ENCODE measurements around the gene MUC20.
"Not testable (repeated sequence)": the region's sequence is repeated elsewhere in the genome, so short reads cannot be mapped to it uniquely, and the experiment has no call there.

The MUC20 gene

DNA sequence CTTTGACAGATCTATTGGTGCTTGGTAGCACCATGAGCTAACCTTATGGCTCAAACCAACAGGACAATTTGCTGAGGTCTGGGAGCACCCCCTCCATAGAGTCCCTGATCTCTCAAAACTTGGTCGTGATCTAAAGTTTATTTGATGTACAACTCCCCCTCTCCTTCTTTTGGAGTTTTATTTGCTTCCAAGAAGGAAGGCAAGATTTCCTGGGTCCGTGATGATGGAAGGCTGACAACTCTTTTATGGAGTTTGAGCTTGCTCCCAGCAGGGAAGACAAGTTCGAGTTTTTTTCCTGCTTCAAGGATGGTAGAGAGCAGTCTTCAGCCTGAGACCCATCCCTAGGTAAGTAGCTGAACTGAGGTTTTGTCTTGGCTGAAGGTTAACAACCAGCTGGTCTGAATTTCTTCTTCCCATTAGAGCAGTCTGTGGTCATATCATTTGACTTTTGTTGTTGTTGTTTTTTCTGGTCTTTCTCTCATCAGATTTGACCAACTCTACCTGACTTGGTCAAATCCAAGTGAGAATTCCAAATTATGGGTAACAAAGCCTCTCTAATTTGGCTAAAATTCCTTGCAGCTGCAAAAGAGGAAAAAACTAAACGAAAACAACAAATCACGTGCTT, 2.8 kb upstream of the MUC20 start:
- Histone ChIP-seq H3K4me1 (ENCODE audit: insufficient read depth, insufficient read length) (peaks cover 13% of the 10 kb centered on the region), H3K9me3 (ENCODE audit: insufficient read depth, low read length) (no peaks in the 10 kb centered on the region), H3K27me3 (ENCODE audit: insufficient read depth, insufficient read length) (peaks cover 6% of the 10 kb centered on the region), H3K4me3 (ENCODE audit: insufficient read length, low read depth) (no peak overlapping the region), H3K9ac (ENCODE audit: insufficient read length, low read depth) (no peak overlapping the region), H3K36me3 (ENCODE audit: insufficient read depth, insufficient read length, low read length) (no peaks in the 10 kb centered on the region)
- no peak for DNase-seq (ENCODE audit: low read depth, low spot score)
- TF ChIP-seq YY1 (IDR thresholded peaks at IDR 0.05; ENCODE audit: insufficient read depth, insufficient read length) = no peak
- no peak for TF ChIP-seq SUZ12 (IDR thresholded peaks at IDR 0.05; ENCODE audit: extremely low read depth, insufficient read depth, insufficient read length)
- TF ChIP-seq ZNF274 (IDR thresholded peaks at IDR 0.05; ENCODE audit: low read depth, low read length) = no peak

GRCh38 chr3:195718477-195718984, 2.2 kb upstream of the MUC20 start:
- Histone ChIP-seq H3K4me3 (ENCODE audit: insufficient read length, low read depth) (no peak overlapping the region), H3K4me1 (ENCODE audit: insufficient read depth, insufficient read length) (peaks cover 13% of the 10 kb centered on the region), H3K9me3 (ENCODE audit: insufficient read depth, low read length) (no peaks in the 10 kb centered on the region), H3K27me3 (ENCODE audit: insufficient read depth, insufficient read length) (peaks cover 3% of the 10 kb centered on the region), H3K36me3 (ENCODE audit: insufficient read depth, insufficient read length, low read length) (no peaks in the 10 kb centered on the region), H3K9ac (ENCODE audit: insufficient read length, low read depth) (no peak overlapping the region)
- DNase-seq (ENCODE audit: low read depth, low spot score) = no peak
- TF ChIP-seq ZNF274 (IDR thresholded peaks at IDR 0.05; ENCODE audit: low read depth, low read length) (no peak), YY1 (IDR thresholded peaks at IDR 0.05; ENCODE audit: insufficient read depth, insufficient read length) (no peak), SUZ12 (IDR thresholded peaks at IDR 0.05; ENCODE audit: extremely low read depth, insufficient read depth, insufficient read length) (no peak)

- not testable (repeated sequence) for H3K36me3 ChIP-seq (ENCODE audit: insufficient read depth, insufficient read length, low read length); H3K9ac ChIP-seq (ENCODE audit: insufficient read length, low read depth); H3K27me3 ChIP-seq (ENCODE audit: insufficient read depth, insufficient read length); H3K9me3 ChIP-seq (ENCODE audit: insufficient read depth, low read length); DNase-seq (ENCODE audit: low read depth, low spot score); H3K4me3 ChIP-seq (ENCODE audit: insufficient read length, low read depth)
- peaks cover 13% of the 10 kb centered on the region for H3K4me1 ChIP-seq (ENCODE audit: insufficient read depth, insufficient read length)
Observed at GRCh38 chr3:195719514-195720254, 1.1 kb upstream of the MUC20 start.

DNA sequence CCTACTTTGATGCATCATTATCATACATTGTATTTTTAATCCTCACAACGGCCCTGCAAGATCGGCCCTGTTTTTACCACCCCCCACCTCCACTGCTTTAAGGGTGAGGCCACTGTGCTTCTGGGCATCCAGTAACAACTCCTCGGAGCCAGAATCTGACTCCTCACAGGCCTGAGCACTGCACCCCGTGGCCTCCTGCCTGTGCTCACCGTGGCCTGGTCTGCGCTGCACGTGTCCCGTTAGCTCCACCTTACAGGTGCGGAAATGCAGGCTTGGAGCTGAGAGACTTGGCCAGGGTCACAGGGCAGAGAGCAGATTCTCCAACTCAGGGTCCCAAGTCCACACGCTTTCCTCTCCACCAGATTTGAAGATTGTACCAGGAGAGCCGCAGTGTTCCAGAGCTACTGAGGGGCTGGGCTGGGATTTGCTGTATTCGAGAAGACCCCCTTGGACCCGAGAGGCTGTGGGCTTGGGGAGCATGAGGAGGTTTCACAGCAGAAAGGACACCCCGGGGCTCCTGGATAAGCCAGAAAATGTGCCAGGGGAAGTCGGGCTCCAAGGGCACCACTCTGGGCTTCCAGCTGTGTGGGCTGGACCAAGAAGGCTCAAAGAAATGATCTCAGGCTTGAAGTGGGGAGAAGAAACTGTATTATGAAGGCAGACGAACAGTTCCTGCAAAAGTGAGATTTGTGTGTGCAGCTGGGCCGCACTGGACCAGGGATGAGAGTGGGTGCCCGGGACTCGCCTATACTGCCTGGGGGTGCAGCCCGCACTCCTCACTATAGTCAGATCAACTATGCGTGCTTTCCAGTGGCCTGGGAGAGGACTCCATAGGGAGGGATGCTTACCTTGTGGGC, 1.6 kb downstream of the MUC20 start:
- H3K4me1 ChIP-seq (ENCODE audit: insufficient read depth, insufficient read length); H3K4me3 ChIP-seq (ENCODE audit: insufficient read length, low read depth); H3K36me3 ChIP-seq (ENCODE audit: insufficient read depth, insufficient read length, low read length); DNase-seq (ENCODE audit: low read depth, low spot score); H3K9me3 ChIP-seq (ENCODE audit: insufficient read depth, low read length); H3K27me3 ChIP-seq (ENCODE audit: insufficient read depth, insufficient read length); H3K9ac ChIP-seq (ENCODE audit: insufficient read length, low read depth): not testable (repeated sequence)

DNA sequence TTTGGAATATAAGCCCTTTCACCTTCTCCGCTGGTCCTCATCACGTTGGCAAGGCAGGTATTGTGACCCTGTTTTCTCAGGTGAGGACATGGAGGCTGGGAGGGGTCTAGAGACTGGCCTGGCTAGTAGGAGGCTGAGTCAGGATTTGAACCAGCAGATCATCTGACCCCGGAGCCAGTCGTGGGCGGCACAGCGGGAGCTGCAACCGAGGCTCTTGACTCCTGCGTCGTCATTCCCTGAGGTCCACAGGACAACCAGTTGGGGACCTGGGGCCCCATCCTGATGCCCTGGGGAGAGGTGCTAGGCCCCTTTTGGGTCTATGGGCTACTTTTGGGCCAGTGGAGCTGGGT, 2.2 kb downstream of the MUC20 start:
- not testable (repeated sequence) for H3K36me3 ChIP-seq (ENCODE audit: insufficient read depth, insufficient read length, low read length); H3K4me1 ChIP-seq (ENCODE audit: insufficient read depth, insufficient read length); H3K4me3 ChIP-seq (ENCODE audit: insufficient read length, low read depth); H3K9me3 ChIP-seq (ENCODE audit: insufficient read depth, low read length); H3K27me3 ChIP-seq (ENCODE audit: insufficient read depth, insufficient read length); H3K9ac ChIP-seq (ENCODE audit: insufficient read length, low read depth); DNase-seq (ENCODE audit: low read depth, low spot score)

- not testable (repeated sequence) for DNase-seq (ENCODE audit: low read depth, low spot score); H3K9ac ChIP-seq (ENCODE audit: insufficient read length, low read depth)
Observed at GRCh38 chr3:195724363-195724762, 3.6 kb downstream of the MUC20 start.

DNA sequence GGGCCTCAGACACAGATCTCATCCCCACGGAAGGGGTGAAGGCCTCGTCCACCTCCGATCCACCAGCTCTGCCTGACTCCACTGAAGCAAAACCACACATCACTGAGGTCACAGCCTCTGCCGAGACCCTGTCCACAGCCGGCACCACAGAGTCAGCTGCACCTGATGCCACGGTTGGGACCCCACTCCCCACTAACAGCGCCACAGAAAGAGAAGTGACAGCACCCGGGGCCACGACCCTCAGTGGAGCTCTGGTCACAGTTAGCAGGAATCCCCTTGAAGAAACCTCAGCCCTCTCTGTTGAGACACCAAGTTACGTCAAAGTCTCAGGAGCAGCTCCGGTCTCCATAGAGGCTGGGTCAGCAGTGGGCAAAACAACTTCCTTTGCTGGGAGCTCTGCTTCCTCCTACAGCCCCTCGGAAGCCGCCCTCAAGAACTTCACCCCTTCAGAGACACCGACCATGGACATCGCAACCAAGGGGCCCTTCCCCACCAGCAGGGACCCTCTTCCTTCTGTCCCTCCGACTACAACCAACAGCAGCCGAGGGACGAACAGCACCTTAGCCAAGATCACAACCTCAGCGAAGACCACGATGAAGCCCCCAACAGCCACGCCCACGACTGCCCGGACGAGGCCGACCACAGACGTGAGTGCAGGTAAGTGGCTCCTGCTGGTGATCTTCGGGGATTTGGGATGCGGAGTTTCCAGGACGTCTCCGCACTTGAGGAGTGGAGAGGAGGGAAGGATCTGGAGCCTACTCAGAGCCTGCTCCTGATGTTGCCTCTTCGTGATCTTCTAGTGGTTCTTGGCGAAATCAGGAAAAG, 5.3 kb downstream of the MUC20 start:
- H3K4me3 ChIP-seq (ENCODE audit: insufficient read length, low read depth); H3K4me1 ChIP-seq (ENCODE audit: insufficient read depth, insufficient read length); H3K36me3 ChIP-seq (ENCODE audit: insufficient read depth, insufficient read length, low read length); H3K9me3 ChIP-seq (ENCODE audit: insufficient read depth, low read length); DNase-seq (ENCODE audit: low read depth, low spot score); H3K27me3 ChIP-seq (ENCODE audit: insufficient read depth, insufficient read length); H3K9ac ChIP-seq (ENCODE audit: insufficient read length, low read depth): not testable (repeated sequence)

More at GRCh38 chr3:195724363-195724762, 3.6 kb downstream of the MUC20 start:
- H3K9me3 ChIP-seq (ENCODE audit: insufficient read depth, low read length); H3K4me1 ChIP-seq (ENCODE audit: insufficient read depth, insufficient read length); H3K4me3 ChIP-seq (ENCODE audit: insufficient read length, low read depth); H3K36me3 ChIP-seq (ENCODE audit: insufficient read depth, insufficient read length, low read length); H3K27me3 ChIP-seq (ENCODE audit: insufficient read depth, insufficient read length): not testable (repeated sequence)

Data from NT2/D1 (cell line).